Spleen (tissue), 7 donors: ENCODE results near the gene DACT1.

ENCODE experiments used
- POLR2AphosphoS5 ChIP-seq, 3 donors: sonication (generic); formaldehyde crosslinking; IDR thresholded peaks; one replicate each; pipeline ENCODE4 v1.5.1; 2017; ENCODE audit warnings: antibody characterized with exemption in 3 of 3
- TF ChIP-seq, protein P1 (sequence below), 11 experiments: fragments of 200-600 bp in 7 of 11; fragments of 450-650 bp in 4 of 11; sonication (generic) in 4 of 11; IDR thresholded peaks in 8 of 11; conservative IDR thresholded peaks in 3 of 11; 1 replicate in 7 of 11; 2 replicates in 4 of 11; pipeline versions ENCODE4 v1.4.0 to v1.8.0; 2016 to 2021; ENCODE audit warnings: antibody characterized with exemption in 11 of 11, inconsistent platforms in 4 of 11, mild to moderate bottlenecking in 1 of 11
- donor health status: DM: no; HTN: no; CAD: no; lungs with moderate emphysema.
- donor health status: DM: no; HTN: no; CAD: no.
- donor health status: DM: no; HTN: no; CAD: no.

DNA sequence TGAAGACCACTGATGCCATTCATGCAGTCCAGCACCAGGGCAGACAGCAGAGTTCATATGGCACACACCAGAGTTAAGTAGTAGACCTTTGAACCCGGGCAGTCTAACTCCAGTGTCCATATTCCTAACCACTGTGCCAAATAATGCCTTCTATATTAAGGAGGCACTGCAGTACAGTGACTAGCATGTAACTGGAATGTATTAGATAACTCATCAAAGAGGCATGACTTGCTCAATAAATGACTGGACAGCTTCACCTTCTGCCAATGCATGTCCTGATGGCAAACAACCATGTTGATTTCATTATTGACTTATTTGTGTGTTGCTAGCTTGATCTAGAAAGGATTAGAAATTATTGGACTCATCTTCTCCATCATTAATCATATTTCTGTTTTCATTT, 40.2 kb downstream of the DACT1 start:
- TF ChIP-seq, protein P1, sequence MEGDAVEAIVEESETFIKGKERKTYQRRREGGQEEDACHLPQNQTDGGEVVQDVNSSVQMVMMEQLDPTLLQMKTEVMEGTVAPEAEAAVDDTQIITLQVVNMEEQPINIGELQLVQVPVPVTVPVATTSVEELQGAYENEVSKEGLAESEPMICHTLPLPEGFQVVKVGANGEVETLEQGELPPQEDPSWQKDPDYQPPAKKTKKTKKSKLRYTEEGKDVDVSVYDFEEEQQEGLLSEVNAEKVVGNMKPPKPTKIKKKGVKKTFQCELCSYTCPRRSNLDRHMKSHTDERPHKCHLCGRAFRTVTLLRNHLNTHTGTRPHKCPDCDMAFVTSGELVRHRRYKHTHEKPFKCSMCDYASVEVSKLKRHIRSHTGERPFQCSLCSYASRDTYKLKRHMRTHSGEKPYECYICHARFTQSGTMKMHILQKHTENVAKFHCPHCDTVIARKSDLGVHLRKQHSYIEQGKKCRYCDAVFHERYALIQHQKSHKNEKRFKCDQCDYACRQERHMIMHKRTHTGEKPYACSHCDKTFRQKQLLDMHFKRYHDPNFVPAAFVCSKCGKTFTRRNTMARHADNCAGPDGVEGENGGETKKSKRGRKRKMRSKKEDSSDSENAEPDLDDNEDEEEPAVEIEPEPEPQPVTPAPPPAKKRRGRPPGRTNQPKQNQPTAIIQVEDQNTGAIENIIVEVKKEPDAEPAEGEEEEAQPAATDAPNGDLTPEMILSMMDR (IDR thresholded peaks at IDR 0.05 in 8 of 11, conservative IDR thresholded peaks at IDR 0.05 in 3 of 11): no peak
- TF ChIP-seq POLR2AphosphoS5 (IDR thresholded peaks at IDR 0.05): no peak
